GM04504 (cell line): ENCODE data around the gene FYN.
"Not testable (repeated sequence)": the region's sequence is repeated elsewhere in the genome, so short reads cannot be mapped to it uniquely, and the experiment has no call there.

Source experiments
- DNase-seq: peaks from one replicate; pipeline ENCODE4 v3.0.0-alpha.2; 2012; ENCODE audit warnings: low read depth

FYN gene

GRCh38 chr6:111850295-111850937 is 22.8 kb downstream of the FYN start:
- DNase-seq, result no peak

DNA sequence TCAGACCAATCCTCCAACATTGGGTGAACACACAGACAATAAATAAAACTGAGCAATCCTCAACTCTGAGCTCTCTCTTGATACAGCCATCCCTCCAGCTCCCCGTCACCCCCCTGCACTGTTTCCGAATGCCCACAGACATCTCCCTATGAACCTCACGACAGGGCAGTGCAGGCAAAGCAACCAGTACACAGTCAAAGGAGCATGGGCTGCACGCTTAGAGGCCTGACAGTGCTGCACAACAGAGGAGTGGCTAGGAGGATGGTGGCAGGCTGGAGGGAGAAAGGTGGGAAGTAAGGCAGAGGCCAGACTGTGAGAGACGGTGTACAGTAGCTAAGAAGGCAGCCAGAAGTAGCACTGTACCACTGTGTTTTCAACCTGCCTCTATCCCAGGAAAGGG is 24.0 kb downstream of the FYN start:
- DNase-seq, result no peak

GRCh38 chr6:111848262-111848812 is 24.9 kb downstream of the FYN start:
- DNase-seq, result no peak

GRCh38 chr6:111846492-111847409 is 26.5 kb downstream of the FYN start:
- DNase-seq, result no peak

- no peak for DNase-seq
Measured at GRCh38 chr6:111846066-111846465, 27.2 kb downstream of the FYN start.

DNA sequence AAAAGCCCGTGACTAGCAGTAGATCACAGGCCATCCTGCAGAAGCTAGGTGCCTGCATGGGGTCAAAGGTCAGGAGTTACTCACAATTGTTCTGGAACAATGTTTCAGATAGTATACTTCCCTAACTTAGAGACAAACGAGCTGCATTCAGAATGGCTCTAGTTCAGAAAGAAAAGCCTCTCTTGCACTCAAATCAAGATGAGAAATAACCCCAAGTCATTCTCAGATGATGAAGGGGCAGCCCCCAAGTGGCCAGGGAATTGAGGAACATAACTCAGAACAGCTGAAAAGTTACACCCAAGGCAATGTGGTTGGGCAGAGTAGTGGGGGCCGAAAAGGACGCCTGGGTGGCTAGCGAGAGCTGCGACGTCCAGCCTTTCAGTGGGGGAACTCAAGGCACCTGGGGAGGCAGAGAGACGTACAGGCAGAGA is 27.8 kb downstream of the FYN start:
- DNase-seq, result no peak

DNA sequence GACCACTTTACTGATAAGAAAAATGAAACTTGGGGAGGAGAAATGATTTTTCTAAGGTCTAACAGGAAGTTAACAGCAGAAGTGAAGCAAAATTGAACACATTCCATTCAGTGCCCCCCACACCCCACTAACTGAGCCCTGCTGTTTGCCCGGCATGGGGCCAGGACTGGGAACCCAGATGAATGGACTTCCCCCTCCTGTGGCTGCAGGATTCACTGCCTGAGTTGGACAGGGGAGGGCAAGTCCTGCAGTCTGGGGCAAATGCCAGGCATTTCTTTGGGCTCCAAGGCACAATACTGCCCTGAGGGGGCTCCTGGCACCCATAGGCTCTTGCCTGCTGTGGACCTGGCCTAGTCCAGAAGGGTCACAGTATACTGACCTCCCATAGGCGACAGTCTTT is 28.3 kb downstream of the FYN start:
- DNase-seq, result no peak

- DNase-seq, result no peak
Measured at GRCh38 chr6:111844376-111844775, 28.9 kb downstream of the FYN start.

- DNase-seq, result no peak
Measured at GRCh38 chr6:111843347-111844147, 29.7 kb downstream of the FYN start.

- no peak for DNase-seq
Measured at GRCh38 chr6:111842891-111843290, 30.4 kb downstream of the FYN start.

- no peak for DNase-seq
Measured at GRCh38 chr6:111842271-111842822, 30.9 kb downstream of the FYN start.

DNA sequence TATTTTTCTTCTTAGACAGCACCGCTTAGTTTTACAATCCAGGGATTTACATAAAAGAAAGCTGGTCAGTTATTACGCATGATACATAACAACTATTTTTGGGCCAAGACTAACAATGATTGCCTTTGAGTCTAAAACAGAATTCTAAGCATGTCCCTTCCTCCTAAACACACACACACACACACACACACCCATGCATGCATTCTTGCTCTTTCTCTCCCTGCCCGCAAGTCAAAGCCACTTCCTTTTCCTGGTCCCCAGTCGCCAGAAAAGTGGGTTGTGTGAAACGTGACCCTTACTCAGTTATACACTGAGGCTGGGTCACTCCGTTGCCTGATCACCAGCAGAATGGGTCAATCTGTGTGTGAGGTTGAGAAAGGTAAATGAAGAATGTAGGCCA is 31.4 kb downstream of the FYN start:
- DNase-seq, result no peak

- no peak for DNase-seq
Measured at GRCh38 chr6:111840803-111841202, 32.4 kb downstream of the FYN start.

DNA sequence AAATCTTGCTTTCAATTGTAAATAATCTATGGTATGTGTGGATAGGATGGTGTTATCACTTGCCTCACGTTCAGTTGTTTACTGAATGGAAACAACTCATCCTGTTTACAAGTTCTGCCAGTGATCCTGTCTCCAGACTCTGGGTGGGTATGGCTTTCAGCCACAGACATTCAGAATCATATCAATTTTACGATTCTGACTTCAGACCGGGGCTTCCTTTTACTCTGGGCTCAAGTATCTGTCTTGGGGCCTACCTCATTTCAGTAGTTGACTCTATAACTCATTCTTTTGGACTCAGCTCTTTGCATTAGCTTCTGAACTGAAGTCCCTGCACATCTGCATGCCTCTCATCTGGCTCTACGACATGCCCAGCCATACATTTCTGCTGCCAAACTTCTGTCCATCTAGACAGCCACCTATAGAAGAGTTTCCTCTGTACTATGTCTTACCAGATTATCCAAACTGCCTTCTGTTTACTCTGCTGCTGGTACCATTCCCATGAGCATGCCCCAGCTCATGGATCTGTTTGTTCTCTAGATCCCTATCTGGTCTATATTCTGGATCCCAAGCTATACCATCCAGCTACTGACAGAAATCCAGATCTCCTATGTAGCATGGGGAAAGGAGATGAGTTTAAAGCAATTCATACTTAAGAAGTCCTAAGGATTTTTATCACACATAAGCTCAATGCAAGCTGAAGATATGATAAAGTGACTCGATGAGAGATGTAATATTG is 34.3 kb downstream of the FYN start:
- no peak for DNase-seq

DNA sequence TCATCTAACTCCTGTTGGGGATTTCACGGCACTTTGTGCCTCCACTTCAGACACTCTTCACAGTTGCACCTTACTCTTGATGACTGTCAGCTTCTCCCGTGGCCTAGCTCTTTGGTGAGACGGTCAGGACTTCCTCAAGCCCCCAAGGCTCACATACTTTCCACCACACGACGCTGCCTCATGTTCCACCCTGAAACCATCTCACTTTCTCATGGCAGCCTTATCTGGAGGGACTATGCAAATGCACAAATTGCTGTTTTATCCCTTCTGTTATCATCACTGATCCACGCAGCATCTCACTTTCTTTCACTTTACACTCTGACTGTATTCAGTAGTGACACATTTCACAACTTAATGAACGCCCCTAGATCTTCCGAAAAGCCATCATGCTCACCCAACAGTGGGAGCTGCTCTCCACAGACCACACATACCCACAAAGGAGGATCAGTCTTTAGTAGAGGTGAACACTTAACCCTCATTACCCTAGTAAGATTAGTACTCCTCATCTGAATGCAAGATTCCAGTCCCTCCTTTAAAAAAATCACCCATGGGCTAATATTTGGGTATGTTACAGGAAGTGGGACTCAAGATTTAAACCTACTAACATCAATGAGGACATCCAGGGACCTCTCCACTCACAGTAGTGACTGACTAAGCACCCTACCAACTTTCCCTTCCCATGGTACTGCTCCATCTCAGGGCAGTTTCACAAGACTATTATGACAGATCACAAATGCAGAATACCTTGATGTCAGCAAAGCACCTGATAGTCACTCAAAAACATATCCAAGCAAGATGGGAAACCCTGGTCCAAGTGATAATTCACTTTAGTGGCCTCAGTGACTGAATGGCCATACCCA is 35.4 kb downstream of the FYN start:
- no peak for DNase-seq

DNA sequence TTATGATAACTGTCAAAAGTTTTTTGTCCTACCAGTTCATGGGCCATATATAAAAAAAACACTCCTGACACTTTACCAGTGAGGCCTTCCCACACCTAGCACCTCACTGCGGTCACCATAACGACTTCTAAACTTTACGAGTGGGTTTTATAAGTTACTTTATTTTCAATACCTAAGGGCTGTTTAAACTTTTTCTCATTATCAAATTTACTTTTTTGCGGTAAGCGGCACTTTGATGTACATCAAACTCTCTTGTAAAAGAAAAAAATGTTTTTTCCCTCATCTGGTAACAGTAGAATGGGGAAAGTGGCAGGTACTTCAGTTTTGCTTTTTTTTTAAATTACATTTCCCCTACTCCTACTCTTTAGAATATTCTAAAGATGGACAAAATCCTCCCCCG is 36.2 kb downstream of the FYN start:
- no peak for DNase-seq

DNA sequence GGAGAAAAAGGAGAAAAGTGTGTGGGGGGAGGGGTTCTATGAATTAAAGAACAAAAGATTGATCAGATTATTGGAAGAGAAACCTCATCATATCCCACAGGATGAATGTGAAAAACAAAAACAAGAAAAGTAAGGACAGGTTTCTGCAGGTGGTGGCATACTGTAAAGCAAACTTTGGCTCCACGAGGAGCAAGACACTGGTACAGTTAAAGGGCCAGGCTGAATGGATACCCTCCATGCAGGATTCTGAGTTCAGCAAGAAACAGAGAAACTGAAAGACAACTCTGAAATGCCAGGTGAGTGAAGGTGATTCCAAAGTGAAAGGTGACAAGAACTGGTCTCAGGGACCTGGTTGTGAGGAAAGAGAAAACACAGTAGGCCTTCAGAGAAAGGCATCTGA is 37.4 kb downstream of the FYN start:
- no peak for DNase-seq

DNA sequence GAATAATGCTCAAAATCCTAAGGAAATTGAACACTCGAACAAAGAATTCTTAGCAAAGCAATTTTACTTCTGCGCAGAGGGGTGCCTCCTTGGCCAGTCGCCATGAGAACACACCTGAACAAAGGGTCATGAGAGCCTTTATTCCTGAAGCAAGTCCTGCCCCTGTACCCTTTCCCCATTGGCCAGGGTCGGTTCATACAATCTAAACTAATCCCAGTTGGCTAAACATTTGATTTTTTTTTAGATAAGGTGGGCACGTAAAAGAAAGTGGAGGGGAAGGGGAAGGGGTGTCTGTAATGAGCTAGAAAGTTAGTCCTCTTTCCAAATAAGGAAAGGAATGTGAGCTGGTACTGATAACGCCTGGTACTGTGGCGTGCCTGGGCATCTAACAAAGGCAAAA is 37.9 kb downstream of the FYN start:
- DNase-seq, result not testable (repeated sequence)

DNA sequence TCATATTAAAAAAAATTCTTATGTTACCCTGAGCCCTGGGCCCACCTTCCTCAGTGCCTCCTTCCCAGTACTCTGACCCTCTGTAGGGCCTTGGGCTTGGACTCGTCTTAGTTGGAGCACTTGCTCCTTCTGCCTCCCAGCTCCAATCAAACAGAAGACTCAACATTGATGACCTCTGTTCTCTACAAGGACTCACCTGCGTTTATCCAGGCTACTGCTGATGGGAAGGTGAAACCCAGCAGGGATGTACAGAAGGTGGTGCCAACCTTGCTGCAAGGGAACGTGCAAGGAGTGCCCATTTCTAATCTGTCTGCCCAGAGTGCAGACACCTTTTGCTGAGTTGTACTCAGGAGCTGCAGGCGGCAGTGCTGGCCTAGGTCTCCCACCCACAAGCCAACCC is 38.9 kb downstream of the FYN start:
- DNase-seq, result no peak

- no peak for DNase-seq
Measured at GRCh38 chr6:111832833-111833418, 40.3 kb downstream of the FYN start.
